ENCODE measurements around the gene SMCO1. TPM values are rescaled to one million over a fixed set of nuclear protein-coding genes. Genes with fewer than 3 reads are reported as not detected.
"Not testable (repeated sequence)": the region's sequence is repeated elsewhere in the genome, so short reads cannot be mapped to it uniquely, and the experiment has no call there.

SMCO1 gene
- total and polyA plus RNA-seq, 2 experiments from 2014 or later = not detected

DNA sequence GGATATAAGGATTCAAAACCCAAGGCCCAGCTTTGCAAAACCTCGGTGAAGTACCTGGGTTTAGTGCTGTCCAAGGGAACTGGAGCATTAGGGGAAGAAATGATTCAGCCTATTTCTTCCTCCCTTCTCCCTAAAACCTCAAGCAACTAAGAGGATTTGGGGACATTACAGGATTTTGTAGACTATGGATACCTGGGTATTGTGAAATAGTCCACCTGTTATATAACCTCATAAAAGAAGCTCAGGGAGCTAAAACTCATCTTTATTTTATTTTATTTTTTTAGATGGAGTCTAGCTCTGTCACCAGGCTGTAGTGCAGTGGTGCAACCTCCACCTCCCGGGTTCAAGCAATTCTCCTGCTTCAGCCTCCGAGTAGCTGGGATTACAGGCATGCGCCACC is 8.7 kb upstream of the SMCO1 start:
- no peaks in the 10 kb centered on the region for H3K4me1 ChIP-seq (ENCODE audit: insufficient read depth)
- no peaks in the 10 kb centered on the region for H3K9me3 ChIP-seq (ENCODE audit: low read depth)
- H3K79me2 ChIP-seq = no peaks in the 10 kb centered on the region
- no peaks in the 10 kb centered on the region for H3K27me3 ChIP-seq
- no peak overlapping the region for H2AFZ ChIP-seq
- no peak overlapping the region for H3K4me3 ChIP-seq
- 98% methylated on average over 4 of the region's 4 CpGs for WGBS (ENCODE audit: low lambda C conversion rate, missing lambda C conversion rate)
- H3K4me2 ChIP-seq = no peak overlapping the region
- no peaks in the 10 kb centered on the region for H3K36me3 ChIP-seq (replicated peaks; ENCODE audit: insufficient read depth, low read depth)
- no peak for DNase-seq (ENCODE audit: low spot score)
- no peak overlapping the region for H3K27ac ChIP-seq
- H4K20me1 ChIP-seq (ENCODE audit: insufficient read depth, poor library complexity, severe bottlenecking) = no peaks in the 10 kb centered on the region
- TF ChIP-seq EZH2 (IDR thresholded peaks at IDR 0.05; ENCODE audit: borderline replicate concordance) = no peak
- TF ChIP-seq CTCF (IDR thresholded peaks at IDR 0.05; ENCODE audit: poor library complexity) = no peak
- TF ChIP-seq EZH2phosphoT487 (IDR thresholded peaks at IDR 0.05; ENCODE audit: low read depth, severe bottlenecking, unreplicated experiment) = no peak
- no peaks in the 10 kb centered on the region for H3K9me2 ChIP-seq (replicated peaks; ENCODE audit: insufficient read depth)

DNA sequence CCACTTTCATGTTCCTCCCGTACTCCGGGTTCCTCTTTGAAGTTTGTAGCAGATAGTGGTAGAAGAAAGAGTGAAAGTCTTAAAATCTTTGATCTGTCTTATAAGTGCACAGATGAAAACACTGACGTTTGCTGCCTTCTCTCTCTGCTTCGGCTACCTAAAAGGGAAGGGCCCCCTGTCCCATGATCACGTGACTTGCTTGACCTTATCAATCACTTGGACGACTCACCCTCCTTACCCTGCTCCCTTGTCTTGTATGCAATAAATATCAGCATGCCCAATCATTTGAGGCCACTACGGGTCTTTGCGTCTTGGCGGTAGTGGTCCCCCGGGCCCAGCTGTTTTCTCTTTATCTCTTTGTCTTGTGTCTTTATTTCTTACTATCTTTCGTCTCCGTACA is 6.1 kb upstream of the SMCO1 start:
- H3K9me2 ChIP-seq (replicated peaks; ENCODE audit: insufficient read depth); DNase-seq (ENCODE audit: low spot score); H3K4me2 ChIP-seq; H3K4me1 ChIP-seq (ENCODE audit: insufficient read depth); H3K4me3 ChIP-seq; H3K27ac ChIP-seq; H2AFZ ChIP-seq; H3K36me3 ChIP-seq (replicated peaks; ENCODE audit: insufficient read depth, low read depth); H3K27me3 ChIP-seq; H3K9me3 ChIP-seq (ENCODE audit: low read depth); H4K20me1 ChIP-seq (ENCODE audit: insufficient read depth, poor library complexity, severe bottlenecking); H3K79me2 ChIP-seq: not testable (repeated sequence)
- 88% methylated on average over 12 of the region's 12 CpGs for WGBS (ENCODE audit: low lambda C conversion rate, missing lambda C conversion rate)

DNA sequence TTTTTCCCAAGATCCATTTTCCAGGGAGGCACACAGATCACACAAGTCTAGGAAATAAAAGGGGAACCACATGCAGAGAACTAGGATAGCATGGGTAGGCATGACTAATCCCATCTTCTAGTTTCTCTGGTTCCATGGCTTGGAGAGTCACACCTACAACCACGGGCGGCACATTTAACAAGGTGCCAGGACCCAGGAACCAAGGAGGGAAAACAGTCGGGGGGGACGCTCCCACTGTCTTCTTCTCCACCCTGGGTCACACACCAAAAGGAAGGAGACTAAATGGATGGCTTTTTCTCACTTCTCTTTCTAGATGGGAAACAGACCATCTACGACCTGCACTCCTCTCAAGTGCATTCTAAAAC is 4.6 kb upstream of the SMCO1 start:
- 80% methylated on average over 5 of the region's 5 CpGs for WGBS (ENCODE audit: low lambda C conversion rate, missing lambda C conversion rate)
- Histone ChIP-seq H3K27ac (no peak overlapping the region), H3K9me3 (ENCODE audit: low read depth) (no peaks in the 10 kb centered on the region), H3K27me3 (no peaks in the 10 kb centered on the region), H3K36me3 (replicated peaks; ENCODE audit: insufficient read depth, low read depth) (no peaks in the 10 kb centered on the region), H3K4me1 (ENCODE audit: insufficient read depth) (no peaks in the 10 kb centered on the region), H4K20me1 (ENCODE audit: insufficient read depth, poor library complexity, severe bottlenecking) (no peaks in the 10 kb centered on the region), H3K4me3 (no peak overlapping the region), H2AFZ (no peak overlapping the region), H3K4me2 (no peak overlapping the region), H3K9me2 (replicated peaks; ENCODE audit: insufficient read depth) (no peaks in the 10 kb centered on the region), H3K79me2 (no peaks in the 10 kb centered on the region)
- TF ChIP-seq EZH2phosphoT487 (IDR thresholded peaks at IDR 0.05; ENCODE audit: low read depth, severe bottlenecking, unreplicated experiment) (no peak), CTCF (IDR thresholded peaks at IDR 0.05; ENCODE audit: poor library complexity) (no peak), EZH2 (IDR thresholded peaks at IDR 0.05; ENCODE audit: borderline replicate concordance) (no peak)
- DNase-seq (ENCODE audit: low spot score) = no peak

- no peaks in the 10 kb centered on the region for H3K79me2 ChIP-seq
- peak; percentile 26 for TF ChIP-seq CTCF (IDR thresholded peaks at IDR 0.05; ENCODE audit: poor library complexity)
- no peak for TF ChIP-seq EZH2 (IDR thresholded peaks at IDR 0.05; ENCODE audit: borderline replicate concordance)
- TF ChIP-seq EZH2phosphoT487 (IDR thresholded peaks at IDR 0.05; ENCODE audit: low read depth, severe bottlenecking, unreplicated experiment) = no peak
- no peaks in the 10 kb centered on the region for H3K27me3 ChIP-seq
- H3K4me2 ChIP-seq = no peak overlapping the region
- no peaks in the 10 kb centered on the region for H4K20me1 ChIP-seq (ENCODE audit: insufficient read depth, poor library complexity, severe bottlenecking)
- no peaks in the 10 kb centered on the region for H3K36me3 ChIP-seq (replicated peaks; ENCODE audit: insufficient read depth, low read depth)
- no peak overlapping the region for H3K4me3 ChIP-seq
- no peak overlapping the region for H2AFZ ChIP-seq
- DNase-seq (ENCODE audit: low spot score) = peak; percentile 46
- no peak overlapping the region for H3K27ac ChIP-seq
- no peaks in the 10 kb centered on the region for H3K4me1 ChIP-seq (ENCODE audit: insufficient read depth)
- H3K9me3 ChIP-seq (ENCODE audit: low read depth) = no peaks in the 10 kb centered on the region
- no peaks in the 10 kb centered on the region for H3K9me2 ChIP-seq (replicated peaks; ENCODE audit: insufficient read depth)
- 60% methylated on average over 12 of the region's 12 CpGs for WGBS (ENCODE audit: low lambda C conversion rate, missing lambda C conversion rate)
These were observed 4.0 kb upstream of the SMCO1 start for GRCh38 chr3:196518966-196519717.

Data from hepatocyte (in vitro differentiated cells).